ENCODE data around the gene UBR4.

DNA sequence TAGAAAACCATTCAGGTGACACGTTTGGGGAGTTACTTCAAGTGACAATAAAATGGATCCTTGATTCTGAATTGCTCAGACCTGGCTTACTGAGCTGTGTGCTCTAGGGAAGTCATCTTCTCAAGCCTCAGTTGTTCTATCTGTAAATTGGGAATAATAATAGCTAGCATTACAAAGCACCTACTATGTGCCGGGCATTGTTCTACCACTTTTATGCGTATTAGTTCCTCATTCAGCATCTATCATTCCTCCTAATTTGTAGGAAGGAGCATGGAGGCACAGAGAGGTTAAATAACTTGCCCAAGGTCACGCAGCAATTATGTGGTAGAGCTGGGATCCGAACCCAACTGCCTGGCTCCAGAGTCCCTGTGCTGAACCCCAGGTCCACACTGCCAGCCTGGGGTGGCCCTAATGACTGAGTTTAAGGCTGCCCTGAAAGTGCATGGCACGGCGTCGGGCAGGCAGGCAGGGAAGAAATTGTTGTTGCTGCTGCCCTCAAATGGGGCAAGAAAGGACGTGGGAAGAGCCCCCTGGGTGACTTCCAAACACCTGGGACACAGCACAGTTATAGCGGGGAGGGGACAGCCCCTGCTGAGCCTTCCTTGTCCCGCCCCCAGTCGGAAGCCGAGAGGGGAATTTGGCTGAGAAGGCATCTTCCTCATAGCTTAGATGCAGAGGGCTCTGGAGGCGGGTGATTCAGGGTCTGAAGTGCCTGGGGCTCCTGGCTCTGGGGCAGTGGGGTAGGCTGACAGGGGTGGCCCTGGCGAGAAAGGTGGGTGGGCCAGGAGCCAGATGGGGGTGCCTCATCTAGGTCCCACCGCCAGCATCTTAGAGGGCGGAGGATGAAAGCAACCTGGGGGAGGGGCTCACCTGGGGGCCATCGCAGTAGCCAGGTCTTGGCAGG lies 167.1 kb downstream of the UBR4 start:
- TF ChIP-seq, protein P1, sequence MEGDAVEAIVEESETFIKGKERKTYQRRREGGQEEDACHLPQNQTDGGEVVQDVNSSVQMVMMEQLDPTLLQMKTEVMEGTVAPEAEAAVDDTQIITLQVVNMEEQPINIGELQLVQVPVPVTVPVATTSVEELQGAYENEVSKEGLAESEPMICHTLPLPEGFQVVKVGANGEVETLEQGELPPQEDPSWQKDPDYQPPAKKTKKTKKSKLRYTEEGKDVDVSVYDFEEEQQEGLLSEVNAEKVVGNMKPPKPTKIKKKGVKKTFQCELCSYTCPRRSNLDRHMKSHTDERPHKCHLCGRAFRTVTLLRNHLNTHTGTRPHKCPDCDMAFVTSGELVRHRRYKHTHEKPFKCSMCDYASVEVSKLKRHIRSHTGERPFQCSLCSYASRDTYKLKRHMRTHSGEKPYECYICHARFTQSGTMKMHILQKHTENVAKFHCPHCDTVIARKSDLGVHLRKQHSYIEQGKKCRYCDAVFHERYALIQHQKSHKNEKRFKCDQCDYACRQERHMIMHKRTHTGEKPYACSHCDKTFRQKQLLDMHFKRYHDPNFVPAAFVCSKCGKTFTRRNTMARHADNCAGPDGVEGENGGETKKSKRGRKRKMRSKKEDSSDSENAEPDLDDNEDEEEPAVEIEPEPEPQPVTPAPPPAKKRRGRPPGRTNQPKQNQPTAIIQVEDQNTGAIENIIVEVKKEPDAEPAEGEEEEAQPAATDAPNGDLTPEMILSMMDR (IDR thresholded peaks at IDR 0.05): no peak
- no peak for TF ChIP-seq POLR2A (IDR thresholded peaks at IDR 0.05)
